GM19043 (cell line): Measurements from ENCODE around the gene CHAC1.
"Not testable (repeated sequence)": the region's sequence is repeated elsewhere in the genome, so short reads cannot be mapped to it uniquely, and the experiment has no call there.

Experiments used
- ATAC-seq: cut with Tn5 transposase; IDR thresholded peaks from one replicate; pipeline ENCODE4 v1.9.1; 2021; ENCODE audit warnings: low read depth; ENCODE audit not compliant: unreplicated experiment

Gene CHAC1

GRCh38 chr15:40955930-40956540, 2.8 kb downstream of the CHAC1 start:
- ATAC-seq: no peak

- no peak for ATAC-seq
Observed at GRCh38 chr15:40956541-40956982, 3.3 kb downstream of the CHAC1 start.

- ATAC-seq: no peak
Observed at GRCh38 chr15:40957041-40957555, 3.8 kb downstream of the CHAC1 start.

- ATAC-seq: no peak
Observed at GRCh38 chr15:40957581-40958051, 4.3 kb downstream of the CHAC1 start.

GRCh38 chr15:40958146-40958545, 4.9 kb downstream of the CHAC1 start:
- no peak for ATAC-seq

- ATAC-seq: no peak
Observed at GRCh38 chr15:40958723-40959122, 5.5 kb downstream of the CHAC1 start.

GRCh38 chr15:40959331-40960141, 6.3 kb downstream of the CHAC1 start:
- no peak for ATAC-seq

GRCh38 chr15:40960151-40960885, 7.0 kb downstream of the CHAC1 start:
- ATAC-seq: no peak

GRCh38 chr15:40960925-40961324, 7.7 kb downstream of the CHAC1 start:
- ATAC-seq: no peak

- not testable (repeated sequence) for ATAC-seq
Observed at GRCh38 chr15:40961740-40962139, 8.5 kb downstream of the CHAC1 start.

- not testable (repeated sequence) for ATAC-seq
Observed at GRCh38 chr15:40962317-40962716, 9.0 kb downstream of the CHAC1 start.

- no peak for ATAC-seq
Observed at GRCh38 chr15:40963201-40963600, 9.9 kb downstream of the CHAC1 start.

GRCh38 chr15:40964006-40964405, 10.7 kb downstream of the CHAC1 start:
- no peak for ATAC-seq

GRCh38 chr15:40964634-40965033, 11.4 kb downstream of the CHAC1 start:
- ATAC-seq: no peak

- ATAC-seq: no peak
Observed at GRCh38 chr15:40968290-40969085, 15.2 kb downstream of the CHAC1 start.

GRCh38 chr15:40969363-40969762, 16.1 kb downstream of the CHAC1 start:
- ATAC-seq: no peak

GRCh38 chr15:40974879-40975278, 21.6 kb downstream of the CHAC1 start:
- ATAC-seq: no peak

GRCh38 chr15:40976819-40977218, 23.5 kb downstream of the CHAC1 start:
- ATAC-seq: no peak

GRCh38 chr15:40978141-40978540, 24.9 kb downstream of the CHAC1 start:
- ATAC-seq: no peak

GRCh38 chr15:40978562-40978961, 25.3 kb downstream of the CHAC1 start:
- no peak for ATAC-seq
